ENCODE data around the gene FGGY.
"Not testable (repeated sequence)": the region's sequence is repeated elsewhere in the genome, so short reads cannot be mapped to it uniquely, and the experiment has no call there.

Gene FGGY

GRCh38 chr1:59471991-59472570 is 175.2 kb downstream of the FGGY start:
- 96 to 97% methylated on average over 43 of the region's 43 CpGs for WGBS, 2 experiments
- H3K4me3 ChIP-seq (ENCODE audit: insufficient read depth, low read depth, low read length); H3K36me3 ChIP-seq (ENCODE audit: control insufficient read depth, insufficient read depth, low read length); H3K9me3 ChIP-seq (ENCODE audit: control insufficient read depth, low read length); H3K27ac ChIP-seq (ENCODE audit: insufficient read depth, low read depth, low read length, poor library complexity, severe bottlenecking); H3K27me3 ChIP-seq (ENCODE audit: control insufficient read depth, insufficient read depth, low read length, poor library complexity, severe bottlenecking); H3K4me1 ChIP-seq (ENCODE audit: control insufficient read depth, insufficient read depth, low read length): not testable (repeated sequence)

- H3K9me3 ChIP-seq (ENCODE audit: control insufficient read depth, low read length) = no peaks in the 10 kb centered on the region
- no peak overlapping the region for H3K27ac ChIP-seq (ENCODE audit: insufficient read depth, low read depth, low read length, poor library complexity, severe bottlenecking)
- WGBS, 2 experiments = 91 to 99% methylated on average over 2 to 3 of the region's 3 CpGs
- no peaks in the 10 kb centered on the region for H3K4me1 ChIP-seq (ENCODE audit: control insufficient read depth, insufficient read depth, low read length)
- H3K27me3 ChIP-seq (ENCODE audit: control insufficient read depth, insufficient read depth, low read length, poor library complexity, severe bottlenecking) = no peaks in the 10 kb centered on the region
- H3K36me3 ChIP-seq (ENCODE audit: control insufficient read depth, insufficient read depth, low read length) = no peaks in the 10 kb centered on the region
- no peak overlapping the region for H3K4me3 ChIP-seq (ENCODE audit: insufficient read depth, low read depth, low read length)
Measured at GRCh38 chr1:59473831-59474230, 176.9 kb downstream of the FGGY start.

GRCh38 chr1:59474496-59474895 is 177.6 kb downstream of the FGGY start:
- 90 to 98% methylated on average over 2 of the region's 2 CpGs for WGBS, 2 experiments

GRCh38 chr1:59475737-59476136 is 178.8 kb downstream of the FGGY start:
- H3K9me3 ChIP-seq (ENCODE audit: control insufficient read depth, low read length) = no peaks in the 10 kb centered on the region
- no peaks in the 10 kb centered on the region for H3K27me3 ChIP-seq (ENCODE audit: control insufficient read depth, insufficient read depth, low read length, poor library complexity, severe bottlenecking)
- 87 to 94% methylated on average over 4 of the region's 4 CpGs for WGBS, 2 experiments
- H3K36me3 ChIP-seq (ENCODE audit: control insufficient read depth, insufficient read depth, low read length) = no peaks in the 10 kb centered on the region
- no peak overlapping the region for H3K4me3 ChIP-seq (ENCODE audit: insufficient read depth, low read depth, low read length)
- H3K27ac ChIP-seq (ENCODE audit: insufficient read depth, low read depth, low read length, poor library complexity, severe bottlenecking) = no peak overlapping the region
- no peaks in the 10 kb centered on the region for H3K4me1 ChIP-seq (ENCODE audit: control insufficient read depth, insufficient read depth, low read length)

More at GRCh38 chr1:59474496-59474895, 177.6 kb downstream of the FGGY start:
- no peaks in the 10 kb centered on the region for H3K4me1 ChIP-seq (ENCODE audit: control insufficient read depth, insufficient read depth, low read length)
- H3K27ac ChIP-seq (ENCODE audit: insufficient read depth, low read depth, low read length, poor library complexity, severe bottlenecking) = no peak overlapping the region
- no peaks in the 10 kb centered on the region for H3K27me3 ChIP-seq (ENCODE audit: control insufficient read depth, insufficient read depth, low read length, poor library complexity, severe bottlenecking)
- no peaks in the 10 kb centered on the region for H3K36me3 ChIP-seq (ENCODE audit: control insufficient read depth, insufficient read depth, low read length)
- H3K9me3 ChIP-seq (ENCODE audit: control insufficient read depth, low read length) = no peaks in the 10 kb centered on the region
- no peak overlapping the region for H3K4me3 ChIP-seq (ENCODE audit: insufficient read depth, low read depth, low read length)

GRCh38 chr1:59477286-59477685 is 180.4 kb downstream of the FGGY start:
- 97% methylated on average over 6 of the region's 6 CpGs for WGBS, 2 experiments
- H3K27ac ChIP-seq (ENCODE audit: insufficient read depth, low read depth, low read length, poor library complexity, severe bottlenecking) = no peak overlapping the region

GRCh38 chr1:59477867-59478266 is 181.0 kb downstream of the FGGY start:
- H3K27ac ChIP-seq (ENCODE audit: insufficient read depth, low read depth, low read length, poor library complexity, severe bottlenecking) = no peak overlapping the region
- no peaks in the 10 kb centered on the region for H3K9me3 ChIP-seq (ENCODE audit: control insufficient read depth, low read length)
- 97 to 99% methylated on average over 3 to 4 of the region's 4 CpGs for WGBS, 2 experiments

More at GRCh38 chr1:59477286-59477685, 180.4 kb downstream of the FGGY start:
- Histone ChIP-seq H3K4me1 (ENCODE audit: control insufficient read depth, insufficient read depth, low read length) (no peaks in the 10 kb centered on the region), H3K27me3 (ENCODE audit: control insufficient read depth, insufficient read depth, low read length, poor library complexity, severe bottlenecking) (no peaks in the 10 kb centered on the region), H3K9me3 (ENCODE audit: control insufficient read depth, low read length) (no peaks in the 10 kb centered on the region), H3K36me3 (ENCODE audit: control insufficient read depth, insufficient read depth, low read length) (no peaks in the 10 kb centered on the region), H3K4me3 (ENCODE audit: insufficient read depth, low read depth, low read length) (no peak overlapping the region)

GRCh38 chr1:59478822-59479221 is 181.9 kb downstream of the FGGY start:
- no peaks in the 10 kb centered on the region for H3K9me3 ChIP-seq (ENCODE audit: control insufficient read depth, low read length)
- no peaks in the 10 kb centered on the region for H3K4me1 ChIP-seq (ENCODE audit: control insufficient read depth, insufficient read depth, low read length)
- WGBS, 2 experiments = 89 to 94% methylated on average over 2 of the region's 2 CpGs
- H3K36me3 ChIP-seq (ENCODE audit: control insufficient read depth, insufficient read depth, low read length) = no peaks in the 10 kb centered on the region
- H3K27me3 ChIP-seq (ENCODE audit: control insufficient read depth, insufficient read depth, low read length, poor library complexity, severe bottlenecking) = no peaks in the 10 kb centered on the region
- no peak overlapping the region for H3K27ac ChIP-seq (ENCODE audit: insufficient read depth, low read depth, low read length, poor library complexity, severe bottlenecking)
- no peak overlapping the region for H3K4me3 ChIP-seq (ENCODE audit: insufficient read depth, low read depth, low read length)

More at GRCh38 chr1:59477867-59478266, 181.0 kb downstream of the FGGY start:
- Histone ChIP-seq H3K4me1 (ENCODE audit: control insufficient read depth, insufficient read depth, low read length) (no peaks in the 10 kb centered on the region), H3K27me3 (ENCODE audit: control insufficient read depth, insufficient read depth, low read length, poor library complexity, severe bottlenecking) (no peaks in the 10 kb centered on the region), H3K36me3 (ENCODE audit: control insufficient read depth, insufficient read depth, low read length) (no peaks in the 10 kb centered on the region), H3K4me3 (ENCODE audit: insufficient read depth, low read depth, low read length) (no peak overlapping the region)

- Histone ChIP-seq H3K27ac (ENCODE audit: insufficient read depth, low read depth, low read length, poor library complexity, severe bottlenecking) (no peak overlapping the region), H3K4me1 (ENCODE audit: control insufficient read depth, insufficient read depth, low read length) (no peaks in the 10 kb centered on the region), H3K36me3 (ENCODE audit: control insufficient read depth, insufficient read depth, low read length) (no peaks in the 10 kb centered on the region), H3K4me3 (ENCODE audit: insufficient read depth, low read depth, low read length) (no peak overlapping the region), H3K9me3 (ENCODE audit: control insufficient read depth, low read length) (no peaks in the 10 kb centered on the region), H3K27me3 (ENCODE audit: control insufficient read depth, insufficient read depth, low read length, poor library complexity, severe bottlenecking) (no peaks in the 10 kb centered on the region)
- 94 to 95% methylated on average over 7 of the region's 7 CpGs for WGBS, 2 experiments
Measured at GRCh38 chr1:59480188-59480888, 183.4 kb downstream of the FGGY start.

GRCh38 chr1:59481881-59482505 is 185.1 kb downstream of the FGGY start:
- H3K4me3 ChIP-seq (ENCODE audit: insufficient read depth, low read depth, low read length) = no peak overlapping the region
- 94 to 96% methylated on average over 2 of the region's 3 CpGs for WGBS, 2 experiments

GRCh38 chr1:59482986-59483385 is 186.1 kb downstream of the FGGY start:
- H3K9me3 ChIP-seq (ENCODE audit: control insufficient read depth, low read length) = no peaks in the 10 kb centered on the region
- H3K36me3 ChIP-seq (ENCODE audit: control insufficient read depth, insufficient read depth, low read length) = no peaks in the 10 kb centered on the region
- no peaks in the 10 kb centered on the region for H3K4me1 ChIP-seq (ENCODE audit: control insufficient read depth, insufficient read depth, low read length)
- no peaks in the 10 kb centered on the region for H3K27me3 ChIP-seq (ENCODE audit: control insufficient read depth, insufficient read depth, low read length, poor library complexity, severe bottlenecking)
- no peak overlapping the region for H3K4me3 ChIP-seq (ENCODE audit: insufficient read depth, low read depth, low read length)
- WGBS, 2 experiments = 96 to 100% methylated on average over 1 of the region's 1 CpG
- H3K27ac ChIP-seq (ENCODE audit: insufficient read depth, low read depth, low read length, poor library complexity, severe bottlenecking) = no peak overlapping the region

More at GRCh38 chr1:59481881-59482505, 185.1 kb downstream of the FGGY start:
- no peak overlapping the region for H3K27ac ChIP-seq (ENCODE audit: insufficient read depth, low read depth, low read length, poor library complexity, severe bottlenecking)
- no peaks in the 10 kb centered on the region for H3K27me3 ChIP-seq (ENCODE audit: control insufficient read depth, insufficient read depth, low read length, poor library complexity, severe bottlenecking)
- H3K36me3 ChIP-seq (ENCODE audit: control insufficient read depth, insufficient read depth, low read length) = no peaks in the 10 kb centered on the region
- H3K4me1 ChIP-seq (ENCODE audit: control insufficient read depth, insufficient read depth, low read length) = no peaks in the 10 kb centered on the region
- H3K9me3 ChIP-seq (ENCODE audit: control insufficient read depth, low read length) = no peaks in the 10 kb centered on the region

Data from ectodermal cell (in vitro differentiated cells).